ENCODE results near the gene LRBA.

Gene LRBA

DNA sequence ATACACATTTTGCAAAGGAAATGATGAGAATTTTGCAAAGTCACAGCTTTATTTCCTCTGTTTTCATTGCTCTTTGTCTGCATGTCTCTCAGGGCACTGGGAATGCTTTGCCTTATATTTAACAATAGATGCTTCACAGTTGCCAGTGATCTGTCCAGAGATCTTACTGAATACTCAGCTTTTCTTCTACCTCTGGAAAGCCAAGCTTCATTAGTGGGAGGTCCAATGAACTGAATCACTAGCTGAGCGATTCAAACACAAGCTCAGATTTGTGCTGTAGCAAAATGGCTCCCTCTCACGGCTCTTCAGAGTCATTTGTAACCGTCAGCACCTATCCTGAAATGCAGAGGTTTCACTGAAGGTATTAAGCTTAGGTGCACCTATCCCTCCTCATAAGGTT, 797.9 kb downstream of the LRBA start:
- no peak overlapping the region for H3K4me3 ChIP-seq (ENCODE audit: low read length)
- TF ChIP-seq, protein P1, sequence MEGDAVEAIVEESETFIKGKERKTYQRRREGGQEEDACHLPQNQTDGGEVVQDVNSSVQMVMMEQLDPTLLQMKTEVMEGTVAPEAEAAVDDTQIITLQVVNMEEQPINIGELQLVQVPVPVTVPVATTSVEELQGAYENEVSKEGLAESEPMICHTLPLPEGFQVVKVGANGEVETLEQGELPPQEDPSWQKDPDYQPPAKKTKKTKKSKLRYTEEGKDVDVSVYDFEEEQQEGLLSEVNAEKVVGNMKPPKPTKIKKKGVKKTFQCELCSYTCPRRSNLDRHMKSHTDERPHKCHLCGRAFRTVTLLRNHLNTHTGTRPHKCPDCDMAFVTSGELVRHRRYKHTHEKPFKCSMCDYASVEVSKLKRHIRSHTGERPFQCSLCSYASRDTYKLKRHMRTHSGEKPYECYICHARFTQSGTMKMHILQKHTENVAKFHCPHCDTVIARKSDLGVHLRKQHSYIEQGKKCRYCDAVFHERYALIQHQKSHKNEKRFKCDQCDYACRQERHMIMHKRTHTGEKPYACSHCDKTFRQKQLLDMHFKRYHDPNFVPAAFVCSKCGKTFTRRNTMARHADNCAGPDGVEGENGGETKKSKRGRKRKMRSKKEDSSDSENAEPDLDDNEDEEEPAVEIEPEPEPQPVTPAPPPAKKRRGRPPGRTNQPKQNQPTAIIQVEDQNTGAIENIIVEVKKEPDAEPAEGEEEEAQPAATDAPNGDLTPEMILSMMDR (conservative IDR thresholded peaks at IDR 0.05; ENCODE audit: low read depth, low read length), result peak; percentile 60
- peak; percentile 48 for DNase-seq (ENCODE audit: low read depth)

DNA sequence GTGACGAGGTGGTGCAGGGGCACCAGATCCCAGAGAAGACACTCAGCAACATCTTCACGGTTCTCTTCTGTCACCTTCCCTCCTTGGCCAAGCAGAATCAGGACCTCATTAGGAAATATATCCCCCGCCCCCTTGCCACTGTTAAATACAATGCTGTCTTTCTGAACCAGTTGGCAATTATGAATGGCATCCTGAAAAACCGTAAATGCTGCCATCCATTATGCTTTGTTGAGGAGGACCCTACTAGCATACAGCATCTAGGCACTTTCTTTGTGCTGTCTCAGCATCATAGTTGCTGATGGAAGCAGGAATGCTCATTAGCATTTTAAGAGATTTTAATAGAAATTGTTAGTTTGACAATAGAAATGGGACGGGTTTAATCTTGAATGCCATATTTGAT, 798.4 kb downstream of the LRBA start:
- no peak overlapping the region for H3K4me3 ChIP-seq (ENCODE audit: low read length)
- no peak for DNase-seq (ENCODE audit: low read depth)
- TF ChIP-seq, protein P1 (conservative IDR thresholded peaks at IDR 0.05; ENCODE audit: low read depth, low read length), result no peak

GRCh38 chr4:150215601-150216000, 799.5 kb downstream of the LRBA start:
- no peak overlapping the region for H3K4me3 ChIP-seq (ENCODE audit: low read length)
- DNase-seq (ENCODE audit: low read depth), result peak; percentile 29
- TF ChIP-seq, protein P1 (conservative IDR thresholded peaks at IDR 0.05; ENCODE audit: low read depth, low read length), result no peak
